Right lobe of liver (tissue), 6 donors: Measurements from ENCODE around the gene SMIM26. TPM values are rescaled to one million over a fixed set of nuclear protein-coding genes. Genes with fewer than 3 reads are reported as not detected.

Experiments
- ATAC-seq, 4 donors: fragments of 200-7000 bp; cut with Tn5 transposase; one replicate each; pipeline ENCODE4 v1.9.1; 2020; ENCODE audit warnings: mild to moderate bottlenecking in 4 of 4, moderate library complexity in 4 of 4
- DNase-seq, 3 donors: peaks; one replicate each; pipeline ENCODE4 v3.0.0-alpha.2; 2020
- H3K27ac ChIP-seq, 3 donors: fragments of 200-600 bp; one replicate each; pipeline ENCODE4 v1.8.0; 2022
- H3K27me3 ChIP-seq, 2 donors: fragments of 200-600 bp; one replicate each; pipeline ENCODE4 v1.8.0; 2022
- H3K36me3 ChIP-seq, 4 donors: fragments of 200-600 bp; sonication (generic) in 1 of 4; one replicate each; pipeline versions ENCODE4 v1.5.1 to v1.8.0; 2017 to 2022; ENCODE audit warnings: control low read depth in 1 of 4
- H3K4me1 ChIP-seq, 4 donors: fragments of 200-600 bp; sonication (generic) in 1 of 4; one replicate each; pipeline versions ENCODE4 v1.5.1 to v1.8.0; 2017 to 2022; ENCODE audit warnings: control low read depth in 1 of 4
- H3K4me3 ChIP-seq, 3 donors: fragments of 200-600 bp; one replicate each; pipeline ENCODE4 v1.8.0; 2022
- H3K9me3 ChIP-seq, 4 donors: fragments of 200-600 bp; sonication (generic) in 1 of 4; one replicate each; pipeline versions ENCODE4 v1.5.1 to v1.8.0; 2017 to 2022; ENCODE audit warnings: control low read depth in 1 of 4
- POLR2A ChIP-seq: fragments of 450-650 bp; IDR thresholded peaks from one replicate; pipeline ENCODE4 v1.6.1; 2017; ENCODE audit warnings: antibody characterized with exemption, mild to moderate bottlenecking
- WGBS: methylation state at CpG from one replicate; pipeline ENCODE4 v1.1.6; 2018; ENCODE audit warnings: low coverage, low lambda C conversion rate; ENCODE audit not compliant: insufficient coverage; ENCODE audit errors: missing lambda C conversion rate; 5-methylcytosine and 5-hydroxymethylcytosine counted together
- intact Hi-C, 2 donors: fragments of 100-400 bp; cut with DNase I; formaldehyde crosslinking; loops; one replicate each; pipeline versions ENCODE4 v1.11.2 to v1.14.1; 2022
- small RNA-seq, 2 experiments: library from RNA; depleted of rRNA; stranded (forward); fragments of <200 nt; gene quantifications; one replicate each; pipeline ENCODE3, GENCODE V24; 2016
- total RNA-seq, 6 experiments: library from RNA; depleted of rRNA in 2 of 6; stranded (reverse); fragments of >200 nt in 2 of 6; fragmentation: NEBNext Ultra II Directional in 3 of 6; extraction: Animal tissue kit (Norgen Biotek cat#: 25700) in 3 of 6; gene quantifications; one replicate each; pipeline versions ENCODE4 v1.1.0 to v1.2.4, GENCODE V29; 2016 to 2023
- TF ChIP-seq, protein P1 (sequence below), 4 donors: fragments of 200-600 bp in 3 of 4; fragments of 450-650 bp in 1 of 4; IDR thresholded peaks; one replicate each; pipeline versions ENCODE4 v1.5.1 to v1.8.0; 2016 to 2022; ENCODE audit warnings: antibody characterized with exemption in 4 of 4, mild to moderate bottlenecking in 2 of 4
- donor health status: DM: no; HTN: yes; CAD: no.
- donor health status: DM: no; HTN: no; CAD: no.
- donor health status: DM: no; HTN: no; CAD: no.
- donor health status: DM: no; HTN: yes; CAD: no.
- donor health status: DM: no; HTN: yes; CAD: no.

SMIM26 gene
- total RNA-seq, 6 experiments from 2014 or later: 38.5 to 104 (median 42.4) TPM

DNA sequence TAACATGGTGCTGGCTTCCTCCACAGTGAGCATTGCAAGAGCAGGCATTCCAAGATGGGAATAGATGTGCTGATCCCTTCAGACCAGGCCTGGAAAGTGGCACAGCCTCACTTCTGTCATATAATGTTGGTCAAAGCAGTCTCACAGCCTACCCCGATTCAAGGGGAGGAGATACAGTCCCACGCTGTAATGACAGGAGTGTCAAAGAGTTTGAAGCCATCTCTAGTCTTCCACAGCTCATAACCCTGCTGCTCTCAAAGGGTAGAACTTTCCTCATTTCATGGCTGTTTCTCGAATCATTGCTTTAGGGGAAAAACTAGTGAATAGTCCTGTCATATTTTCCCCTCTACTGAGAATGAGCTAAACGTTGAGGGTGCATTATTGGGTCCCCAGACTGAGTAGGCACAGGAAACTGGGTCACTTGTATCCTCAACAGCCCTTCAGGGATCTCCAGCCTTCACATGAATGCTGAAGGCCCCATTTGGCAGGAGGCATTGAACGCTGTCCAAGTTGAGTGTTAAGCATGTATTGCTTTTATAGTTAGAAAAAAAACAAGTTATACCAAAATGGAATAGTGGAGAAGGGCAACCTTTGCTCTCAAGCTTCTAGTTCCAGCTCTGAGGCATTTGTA lies 47.9 kb downstream of the SMIM26 start:
- Histone ChIP-seq H3K4me3 (no peak overlapping the region), H3K9me3 (no peaks in the 10 kb centered on the region), H3K36me3 (no peaks in the 10 kb centered on the region), H3K27me3 (no peaks in the 10 kb centered on the region), H3K4me1 (no peaks in the 10 kb centered on the region), H3K27ac (no peak overlapping the region)
- no peak for TF ChIP-seq POLR2A
- TF ChIP-seq, protein P1, sequence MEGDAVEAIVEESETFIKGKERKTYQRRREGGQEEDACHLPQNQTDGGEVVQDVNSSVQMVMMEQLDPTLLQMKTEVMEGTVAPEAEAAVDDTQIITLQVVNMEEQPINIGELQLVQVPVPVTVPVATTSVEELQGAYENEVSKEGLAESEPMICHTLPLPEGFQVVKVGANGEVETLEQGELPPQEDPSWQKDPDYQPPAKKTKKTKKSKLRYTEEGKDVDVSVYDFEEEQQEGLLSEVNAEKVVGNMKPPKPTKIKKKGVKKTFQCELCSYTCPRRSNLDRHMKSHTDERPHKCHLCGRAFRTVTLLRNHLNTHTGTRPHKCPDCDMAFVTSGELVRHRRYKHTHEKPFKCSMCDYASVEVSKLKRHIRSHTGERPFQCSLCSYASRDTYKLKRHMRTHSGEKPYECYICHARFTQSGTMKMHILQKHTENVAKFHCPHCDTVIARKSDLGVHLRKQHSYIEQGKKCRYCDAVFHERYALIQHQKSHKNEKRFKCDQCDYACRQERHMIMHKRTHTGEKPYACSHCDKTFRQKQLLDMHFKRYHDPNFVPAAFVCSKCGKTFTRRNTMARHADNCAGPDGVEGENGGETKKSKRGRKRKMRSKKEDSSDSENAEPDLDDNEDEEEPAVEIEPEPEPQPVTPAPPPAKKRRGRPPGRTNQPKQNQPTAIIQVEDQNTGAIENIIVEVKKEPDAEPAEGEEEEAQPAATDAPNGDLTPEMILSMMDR (IDR thresholded peaks at IDR 0.05): no peak
- no peak for ATAC-seq
- no peak for DNase-seq
- WGBS: 50% methylated on average over 2 of the region's 5 CpGs
- intact Hi-C loops: no loop called here

Small RNAs within 50 kb of the gene (small RNA-seq; reads per million reads assigned to genes)
- gene RN7SL638P (0 reads per million in 2 experiments), gene RNU6ATAC34P (0 reads per million in 2 experiments)

Other genes starting within 250 kb of the SMIM26 start
- under 1 TPM; 0.25 to 0.68 (median 0.41) TPM for gene DZANK1, start 100.4 kb upstream of the SMIM26 start, total RNA-seq
- 1 to 10 TPM; 1.6 to 4.1 (median 2.9) TPM for gene POLR3F, start 100.0 kb upstream of the SMIM26 start, total RNA-seq
- gene RBBP9, start 70.2 kb upstream of the SMIM26 start, total RNA-seq: 10 to 100 TPM; 11.6 to 23.3 (median 14.9) TPM
- gene SEC23B, start 59.5 kb upstream of the SMIM26 start, total RNA-seq: 10 to 100 TPM; 22.3 to 33.1 (median 31.1) TPM
- 10 to 100 TPM in 2 of 6 experiments, 1 to 10 TPM in 4; 5.4 to 21.2 (median 7.5) TPM for gene DTD1, start 20.6 kb downstream of the SMIM26 start, total RNA-seq
- not detected for gene SCP2D1, start 246.4 kb downstream of the SMIM26 start, total RNA-seq